Left ventricle myocardium inferior (tissue), 1 donor: ENCODE measurements around the gene MRPL54. TPM values are rescaled to one million over a fixed set of nuclear protein-coding genes. Genes with fewer than 3 reads are reported as not detected.
A peak's percentile ranks its signal among the peaks of the same experiment; 100 is the strongest.

Experiments used
- DNase-seq: peaks from one replicate; pipeline ENCODE4 v3.0.0-alpha.2; 2020
- H3K27ac ChIP-seq: fragments of 200-600 bp; replicated peaks from 2 replicates; pipeline ENCODE4 v1.8.0; 2021
- H3K27me3 ChIP-seq: fragments of 200-600 bp; 2 replicates; pipeline ENCODE4 v1.8.0; 2021; ENCODE audit warnings: low read depth
- H3K36me3 ChIP-seq: fragments of 200-600 bp; 2 replicates; pipeline ENCODE4 v1.8.0; 2021
- H3K4me1 ChIP-seq: fragments of 200-600 bp; 2 replicates; pipeline ENCODE4 v1.8.0; 2021
- H3K4me3 ChIP-seq: fragments of 200-600 bp; 2 replicates; pipeline ENCODE4 v1.8.0; 2021; ENCODE audit warnings: mild to moderate bottlenecking, moderate library complexity
- H3K9me3 ChIP-seq: fragments of 200-600 bp; replicated peaks from 2 replicates; pipeline ENCODE4 v1.8.0; 2021
- intact Hi-C: fragments of 100-400 bp; cut with micrococcal nuclease; formaldehyde crosslinking; loops from one replicate; pipeline ENCODE4 v1.11.0; 2022
- long read RNA-seq: library from polyadenylated mRNA; unstranded; transcript quantifications from one replicate; pipeline ENCODE4 v2.0.0, GENCODE V29; 2021
- total RNA-seq: library from RNA; stranded (reverse); fragmentation: NEBNext Ultra II Directional; extraction: Animal tissue kit (Norgen Biotek cat#: 25700); gene quantifications from one replicate; pipeline ENCODE4 v1.2.1, GENCODE V29; 2021
- TF ChIP-seq, protein P1 (sequence below): fragments of 200-600 bp; IDR thresholded peaks from 2 replicates; pipeline ENCODE4 v1.8.0; 2021; ENCODE audit warnings: antibody characterized with exemption, mild to moderate bottlenecking, borderline replicate concordance
- donor health status: DM: no; HTN: yes; CAD: no; lungs with severe emphysema.

MRPL54 gene
- total RNA-seq: 64.1 TPM
- long read RNA-seq, transcript MRPL54-201 (3 exons, 626 nt): major isoform, 24 of 27 reads
- long read RNA-seq, partial matches to known transcripts: 3 of 27 reads
- long read RNA-seq, other reads (novel, unspliced or antisense): 0 of 27 reads

DNA sequence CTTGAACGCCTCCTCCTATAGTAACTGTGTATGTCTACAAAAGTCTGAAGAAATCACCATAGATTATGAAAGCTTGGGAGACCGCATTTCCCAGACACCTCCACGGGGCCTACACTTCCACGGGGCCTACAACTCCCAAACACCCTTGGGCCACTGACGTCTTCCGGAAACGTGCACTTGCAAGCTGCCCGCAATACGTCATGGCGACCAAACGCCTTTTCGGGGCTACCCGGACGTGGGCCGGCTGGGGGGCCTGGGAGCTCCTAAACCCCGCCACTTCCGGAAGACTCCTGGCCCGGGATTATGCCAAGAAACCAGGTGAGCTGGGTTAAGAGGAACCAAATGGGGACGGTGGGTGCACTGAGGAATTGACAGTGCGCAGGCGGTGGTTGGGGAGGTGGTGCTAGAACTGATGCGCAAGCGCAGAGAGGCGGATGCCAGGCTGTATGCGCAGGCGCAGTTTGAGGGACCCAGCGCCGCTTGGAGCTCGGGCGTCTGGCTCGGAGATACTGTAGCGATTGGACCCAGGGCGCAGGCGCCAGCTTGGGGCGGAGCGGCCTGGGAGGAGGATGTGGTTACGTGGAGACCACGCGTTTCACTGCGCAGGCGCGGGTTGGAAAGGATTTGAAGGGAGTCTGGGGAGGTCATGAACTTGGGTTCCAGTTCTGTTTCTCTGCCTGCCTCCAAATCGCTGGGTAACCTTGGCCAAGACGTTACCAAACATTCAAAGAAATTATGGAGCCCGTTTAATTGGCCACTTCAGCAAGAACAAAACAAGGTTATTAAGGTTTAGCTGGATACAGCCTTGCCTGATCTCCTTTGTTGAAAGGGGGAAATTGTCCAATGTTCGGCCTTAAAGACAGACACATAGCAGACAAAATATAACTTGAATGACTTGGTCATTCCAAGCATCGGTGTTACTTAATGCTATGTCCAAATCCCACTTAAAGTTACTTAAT is at the start of gene MRPL54:
Gene MRPL54, plus strand, starts transcription at position 182 of the 959 bp plus-strand sequence. Its CDS starts 19 bp downstream, at position 201.
- Histone ChIP-seq H3K36me3 (peaks cover 51% of the 10 kb centered on the region), H3K9me3 (no peaks in the 10 kb centered on the region), H3K4me3 (peak within 1 kb of the TSS; percentile 99), H3K4me1 (peaks cover 51% of the 10 kb centered on the region), H3K27me3 (no peaks in the 10 kb centered on the region), H3K27ac (peak within 1 kb of the TSS; percentile 99)
- intact Hi-C loops: no loop called here
- DNase-seq: peak; percentile 99
- TF ChIP-seq, protein P1, sequence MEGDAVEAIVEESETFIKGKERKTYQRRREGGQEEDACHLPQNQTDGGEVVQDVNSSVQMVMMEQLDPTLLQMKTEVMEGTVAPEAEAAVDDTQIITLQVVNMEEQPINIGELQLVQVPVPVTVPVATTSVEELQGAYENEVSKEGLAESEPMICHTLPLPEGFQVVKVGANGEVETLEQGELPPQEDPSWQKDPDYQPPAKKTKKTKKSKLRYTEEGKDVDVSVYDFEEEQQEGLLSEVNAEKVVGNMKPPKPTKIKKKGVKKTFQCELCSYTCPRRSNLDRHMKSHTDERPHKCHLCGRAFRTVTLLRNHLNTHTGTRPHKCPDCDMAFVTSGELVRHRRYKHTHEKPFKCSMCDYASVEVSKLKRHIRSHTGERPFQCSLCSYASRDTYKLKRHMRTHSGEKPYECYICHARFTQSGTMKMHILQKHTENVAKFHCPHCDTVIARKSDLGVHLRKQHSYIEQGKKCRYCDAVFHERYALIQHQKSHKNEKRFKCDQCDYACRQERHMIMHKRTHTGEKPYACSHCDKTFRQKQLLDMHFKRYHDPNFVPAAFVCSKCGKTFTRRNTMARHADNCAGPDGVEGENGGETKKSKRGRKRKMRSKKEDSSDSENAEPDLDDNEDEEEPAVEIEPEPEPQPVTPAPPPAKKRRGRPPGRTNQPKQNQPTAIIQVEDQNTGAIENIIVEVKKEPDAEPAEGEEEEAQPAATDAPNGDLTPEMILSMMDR: no peak

DNA sequence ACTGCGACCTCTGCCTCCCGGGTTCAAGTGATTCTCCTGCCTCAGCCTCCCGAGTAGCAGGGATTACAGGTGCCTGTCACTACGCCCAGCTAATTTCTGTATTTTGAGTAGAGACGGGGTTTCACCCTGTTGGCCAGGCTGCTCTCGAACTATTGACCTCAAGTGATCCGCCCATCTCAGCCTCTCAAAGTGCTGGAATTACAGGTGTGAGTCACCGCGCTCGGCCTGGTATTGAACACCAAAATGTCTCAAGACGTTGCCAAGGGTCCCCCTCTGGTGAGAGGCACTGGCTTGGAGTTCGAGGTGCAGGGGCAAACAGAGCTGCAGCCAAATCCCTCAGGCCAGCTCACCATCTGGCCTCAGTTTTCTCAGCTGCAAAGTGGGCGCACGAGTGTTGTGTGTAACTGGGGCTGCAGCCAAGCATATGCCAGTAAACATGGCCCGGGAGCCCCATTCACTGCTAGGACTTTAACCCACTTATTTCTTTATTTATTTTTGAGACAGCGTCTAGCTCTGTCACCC is 46.3 kb upstream of the MRPL54 start:
- Histone ChIP-seq H3K36me3 (no peaks in the 10 kb centered on the region), H3K4me3 (no peak overlapping the region), H3K27ac (no peak overlapping the region), H3K9me3 (no peaks in the 10 kb centered on the region), H3K4me1 (peaks cover 21% of the 10 kb centered on the region), H3K27me3 (peaks cover 30% of the 10 kb centered on the region)
- no peak for DNase-seq
- intact Hi-C loops: no loop called here
- TF ChIP-seq, protein P1: no peak

DNA sequence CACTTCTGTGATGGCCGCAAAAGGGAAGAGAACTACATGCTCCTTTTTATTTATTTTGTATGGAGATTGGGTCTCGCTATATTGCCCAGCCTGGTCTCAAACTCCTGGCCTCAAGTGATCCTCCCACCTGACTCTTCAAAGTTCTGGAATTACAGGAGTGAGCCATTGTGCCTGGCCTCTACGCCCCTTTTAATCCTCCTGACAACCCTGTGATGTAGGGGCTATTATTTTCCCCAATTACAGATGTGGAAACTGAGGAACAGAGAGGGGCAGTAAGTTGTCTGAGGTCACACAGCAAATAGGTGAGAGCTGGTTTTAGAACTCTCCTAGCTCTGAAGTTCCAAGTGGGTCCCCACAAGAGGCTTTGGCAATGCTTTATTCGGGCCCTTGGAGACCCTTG is 42.6 kb upstream of the MRPL54 start:
- no peak overlapping the region for H3K4me3 ChIP-seq
- no peak for DNase-seq
- TF ChIP-seq, protein P1: no peak
- no peaks in the 10 kb centered on the region for H3K9me3 ChIP-seq
- H3K27me3 ChIP-seq: peaks cover 66% of the 10 kb centered on the region
- peaks cover 25% of the 10 kb centered on the region for H3K4me1 ChIP-seq
- no peak overlapping the region for H3K27ac ChIP-seq
- intact Hi-C loops: no loop called here
- no peaks in the 10 kb centered on the region for H3K36me3 ChIP-seq

DNA sequence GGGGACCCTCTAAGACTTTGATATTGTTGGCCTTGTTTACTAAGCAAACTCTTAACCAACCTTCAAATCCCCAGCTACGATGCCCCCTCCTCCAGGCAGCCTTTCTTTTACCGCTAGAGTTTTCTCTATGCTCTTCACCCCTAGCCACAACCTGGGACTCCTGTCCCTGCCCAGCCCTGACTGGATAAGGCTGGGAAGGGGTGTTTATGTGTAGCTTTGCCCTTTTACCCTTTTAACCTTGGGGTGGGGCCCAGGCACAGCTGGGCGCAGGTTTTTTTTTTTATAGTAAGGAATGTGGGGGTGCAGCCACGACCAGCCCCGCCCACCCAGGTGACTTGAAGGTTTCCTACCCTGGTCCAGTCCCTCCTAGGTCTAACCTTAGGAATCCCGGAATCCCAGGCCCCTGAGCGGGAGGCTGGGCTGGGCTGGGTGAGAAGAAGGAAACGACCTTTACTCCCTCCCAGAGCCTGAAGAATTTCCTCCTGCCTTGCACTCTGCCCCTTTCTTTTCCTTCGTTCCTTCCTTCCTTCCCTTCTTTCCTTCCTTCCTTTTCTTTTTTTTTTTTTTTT is 42.0 kb upstream of the MRPL54 start:
- no peaks in the 10 kb centered on the region for H3K36me3 ChIP-seq
- no peak for DNase-seq
- H3K27me3 ChIP-seq: peaks cover 72% of the 10 kb centered on the region
- H3K4me1 ChIP-seq: peaks cover 25% of the 10 kb centered on the region
- H3K9me3 ChIP-seq: no peaks in the 10 kb centered on the region
- intact Hi-C loops: no loop called here
- H3K27ac ChIP-seq: no peak overlapping the region
- TF ChIP-seq, protein P1: no peak
- no peak overlapping the region for H3K4me3 ChIP-seq

DNA sequence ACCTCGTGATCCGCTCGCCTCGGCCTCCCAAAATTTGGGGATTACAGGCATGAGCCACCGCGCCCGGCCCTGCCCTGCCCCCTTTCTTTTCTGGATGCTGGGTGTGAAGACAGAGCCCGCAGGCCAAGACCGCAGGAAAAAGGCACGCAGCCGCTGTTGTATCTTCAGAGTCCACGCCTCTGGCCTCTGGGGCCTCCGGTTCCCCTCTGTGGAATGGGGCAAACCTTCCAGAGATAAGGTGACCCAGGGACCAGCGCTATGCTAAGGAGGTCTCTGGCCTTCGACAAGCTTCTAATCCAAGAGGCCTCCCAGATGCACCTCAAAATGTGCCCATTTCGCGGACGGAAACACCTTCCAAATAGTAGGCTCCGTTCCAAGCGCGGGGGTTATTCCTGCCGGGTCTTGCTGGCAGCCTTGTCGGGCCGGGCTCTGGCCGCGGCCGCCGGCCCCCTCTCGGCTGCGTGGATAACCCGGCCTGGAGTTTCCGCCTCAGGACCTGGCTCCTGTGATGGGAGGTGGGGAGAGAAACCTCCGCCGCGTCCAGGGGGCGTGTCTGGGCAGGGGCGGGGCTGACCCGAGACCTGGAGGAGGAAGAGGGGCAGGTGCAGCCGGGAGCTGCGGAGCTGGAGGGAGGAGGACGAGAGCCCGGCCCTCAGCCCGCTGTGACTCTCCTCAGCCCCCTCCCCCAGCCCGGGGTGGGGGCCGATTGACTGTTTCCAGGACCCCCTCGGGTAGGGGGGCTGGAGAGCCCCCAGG is 41.2 kb upstream of the MRPL54 start:
- DNase-seq: peak; percentile 66
- H3K27ac ChIP-seq: no peak overlapping the region
- intact Hi-C loops: no loop called here
- H3K4me1 ChIP-seq: peaks cover 25% of the 10 kb centered on the region
- TF ChIP-seq, protein P1: no peak
- H3K27me3 ChIP-seq: peaks cover 81% of the 10 kb centered on the region
- H3K4me3 ChIP-seq: peak overlapping the region; percentile 32
- no peaks in the 10 kb centered on the region for H3K9me3 ChIP-seq
- no peaks in the 10 kb centered on the region for H3K36me3 ChIP-seq
